ENCODE results near the gene ZNF346.
A peak's percentile ranks its signal among the peaks of the same experiment; 100 is the strongest.
"Not testable (repeated sequence)": the region's sequence is repeated elsewhere in the genome, so short reads cannot be mapped to it uniquely, and the experiment has no call there.

ZNF346 gene

DNA sequence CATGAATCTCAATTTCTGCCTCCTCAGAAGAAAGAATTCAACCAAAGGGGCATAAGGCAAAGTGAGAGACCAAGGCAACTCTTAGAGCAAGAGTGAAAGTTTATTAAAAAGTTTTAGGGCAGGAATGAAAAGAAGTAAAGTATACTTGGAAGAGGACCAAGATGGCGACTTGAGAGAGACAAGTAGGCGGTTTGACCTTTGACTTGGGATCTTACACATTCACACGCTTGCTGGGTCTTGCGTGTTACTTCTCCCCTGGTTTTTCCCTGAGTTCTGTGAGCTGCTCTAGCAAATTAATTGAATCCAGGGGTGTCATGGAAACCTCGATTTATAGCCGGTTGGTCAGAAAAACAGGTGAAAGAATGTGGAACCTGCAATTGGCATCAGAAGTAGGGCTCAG, 7.0 kb downstream of the ZNF346 start:
- Histone ChIP-seq H3K9me3 (peaks cover 26% of the 10 kb centered on the region), H3K4me3 (no peak overlapping the region), H3K4me1 (peaks cover 10% of the 10 kb centered on the region), H3K4me2 (no peak overlapping the region), H3K9ac (no peak overlapping the region), H4K20me1 (peaks cover 10% of the 10 kb centered on the region), H3K27me3 (no peaks in the 10 kb centered on the region), H3K27ac (no peak overlapping the region), H3K36me3 (peaks cover 85% of the 10 kb centered on the region)
- no peak for TF ChIP-seq Cebpa-rat (IDR thresholded peaks at IDR 0.05)

GRCh38 chr5:177035976-177036375, 13.5 kb downstream of the ZNF346 start:
- Histone ChIP-seq H3K9me3 (peaks cover 5% of the 10 kb centered on the region), H4K20me1 (peaks cover 58% of the 10 kb centered on the region), H3K4me3 (no peak overlapping the region), H3K4me1 (peaks cover 35% of the 10 kb centered on the region), H3K27me3 (no peaks in the 10 kb centered on the region), H3K4me2 (peak overlapping the region; percentile 61), H3K36me3 (peaks cover 63% of the 10 kb centered on the region), H3K27ac (no peak overlapping the region), H3K9ac (no peak overlapping the region)
- TF ChIP-seq Cebpa-rat (IDR thresholded peaks at IDR 0.05), result no peak

DNA sequence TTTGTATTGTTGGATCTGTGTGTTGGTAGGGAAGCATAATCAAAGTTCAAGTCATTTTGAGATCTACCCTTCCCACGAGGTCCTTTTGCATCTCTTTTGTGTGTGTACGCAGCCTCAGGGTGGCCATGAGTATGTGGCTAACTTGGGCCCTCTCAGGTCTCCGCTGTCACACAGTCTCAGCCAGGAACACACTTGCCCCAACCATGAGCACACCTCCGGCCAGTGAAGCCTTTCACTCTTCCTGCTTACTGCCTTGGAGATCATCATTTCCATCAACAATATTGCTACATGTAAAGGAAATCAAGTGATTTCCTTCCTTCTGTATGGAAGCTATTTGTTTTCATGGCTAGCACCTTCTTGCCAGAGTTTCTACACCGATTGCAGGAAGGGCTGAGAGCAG, 13.9 kb downstream of the ZNF346 start:
- Histone ChIP-seq H3K9ac (no peak overlapping the region), H3K4me2 (peak overlapping the region; percentile 61), H3K36me3 (peaks cover 63% of the 10 kb centered on the region), H3K27me3 (no peaks in the 10 kb centered on the region), H3K9me3 (peaks cover under 1% of the 10 kb centered on the region), H3K27ac (no peak overlapping the region), H3K4me3 (no peak overlapping the region), H3K4me1 (peaks cover 35% of the 10 kb centered on the region), H4K20me1 (peaks cover 63% of the 10 kb centered on the region)
- no peak for TF ChIP-seq Cebpa-rat (IDR thresholded peaks at IDR 0.05)

- Histone ChIP-seq H3K27me3 (no peaks in the 10 kb centered on the region), H3K4me2 (peak overlapping the region; percentile 61; the same call in 1 of the 2 replicates), H3K9ac (no peak overlapping the region), H3K4me3 (no peak overlapping the region), H3K4me1 (peaks cover 35% of the 10 kb centered on the region), H4K20me1 (peaks cover 64% of the 10 kb centered on the region), H3K27ac (no peak overlapping the region), H3K9me3 (no peaks in the 10 kb centered on the region; the same call in 1 of the 2 replicates), H3K36me3 (peaks cover 63% of the 10 kb centered on the region)
- no peak for TF ChIP-seq Cebpa-rat (IDR thresholded peaks at IDR 0.05)
Measured at GRCh38 chr5:177036921-177037320, 14.4 kb downstream of the ZNF346 start.

GRCh38 chr5:177040814-177041420, 18.4 kb downstream of the ZNF346 start:
- peaks cover 53% of the 10 kb centered on the region for H4K20me1 ChIP-seq
- H3K4me1 ChIP-seq, result peaks cover 31% of the 10 kb centered on the region
- H3K36me3 ChIP-seq, result peaks cover 70% of the 10 kb centered on the region
- no peak overlapping the region for H3K9ac ChIP-seq
- no peak overlapping the region for H3K4me3 ChIP-seq
- TF ChIP-seq Cebpa-rat (IDR thresholded peaks at IDR 0.05), result no peak
- no peak overlapping the region for H3K27ac ChIP-seq
- no peaks in the 10 kb centered on the region for H3K27me3 ChIP-seq
- no peaks in the 10 kb centered on the region for H3K9me3 ChIP-seq
- H3K4me2 ChIP-seq, result no peak overlapping the region

- no peak overlapping the region for H3K4me3 ChIP-seq
- H3K27me3 ChIP-seq, result no peaks in the 10 kb centered on the region
- H3K4me2 ChIP-seq, result no peak overlapping the region
- no peaks in the 10 kb centered on the region for H3K9me3 ChIP-seq
- peaks cover 22% of the 10 kb centered on the region for H3K4me1 ChIP-seq
- peaks cover 74% of the 10 kb centered on the region for H3K36me3 ChIP-seq
- H4K20me1 ChIP-seq, result peaks cover 43% of the 10 kb centered on the region
- H3K27ac ChIP-seq, result no peak overlapping the region
- TF ChIP-seq Cebpa-rat (IDR thresholded peaks at IDR 0.05), result no peak
- no peak overlapping the region for H3K9ac ChIP-seq
Measured at GRCh38 chr5:177041936-177042335, 19.4 kb downstream of the ZNF346 start.

GRCh38 chr5:177043114-177043513, 20.6 kb downstream of the ZNF346 start:
- no peak for TF ChIP-seq Cebpa-rat (IDR thresholded peaks at IDR 0.05)
- H3K27me3 ChIP-seq, result no peaks in the 10 kb centered on the region

GRCh38 chr5:177043958-177044357, 21.5 kb downstream of the ZNF346 start:
- no peak for TF ChIP-seq Cebpa-rat (IDR thresholded peaks at IDR 0.05)
- H3K27me3 ChIP-seq, result no peaks in the 10 kb centered on the region
- H3K9me3 ChIP-seq, result no peaks in the 10 kb centered on the region
- no peak overlapping the region for H3K9ac ChIP-seq
- no peak overlapping the region for H3K27ac ChIP-seq
- peaks cover 8% of the 10 kb centered on the region for H3K4me1 ChIP-seq
- H3K4me3 ChIP-seq, result no peak overlapping the region
- peaks cover 23% of the 10 kb centered on the region for H4K20me1 ChIP-seq
- H3K36me3 ChIP-seq, result peaks cover 93% of the 10 kb centered on the region
- no peak overlapping the region for H3K4me2 ChIP-seq

More at GRCh38 chr5:177043114-177043513, 20.6 kb downstream of the ZNF346 start:
- Histone ChIP-seq H3K36me3 (peaks cover 86% of the 10 kb centered on the region), H3K9me3 (no peaks in the 10 kb centered on the region), H3K27ac (no peak overlapping the region), H3K4me3 (no peak overlapping the region), H3K4me2 (no peak overlapping the region), H3K9ac (no peak overlapping the region), H4K20me1 (peaks cover 31% of the 10 kb centered on the region), H3K4me1 (peaks cover 16% of the 10 kb centered on the region)

DNA sequence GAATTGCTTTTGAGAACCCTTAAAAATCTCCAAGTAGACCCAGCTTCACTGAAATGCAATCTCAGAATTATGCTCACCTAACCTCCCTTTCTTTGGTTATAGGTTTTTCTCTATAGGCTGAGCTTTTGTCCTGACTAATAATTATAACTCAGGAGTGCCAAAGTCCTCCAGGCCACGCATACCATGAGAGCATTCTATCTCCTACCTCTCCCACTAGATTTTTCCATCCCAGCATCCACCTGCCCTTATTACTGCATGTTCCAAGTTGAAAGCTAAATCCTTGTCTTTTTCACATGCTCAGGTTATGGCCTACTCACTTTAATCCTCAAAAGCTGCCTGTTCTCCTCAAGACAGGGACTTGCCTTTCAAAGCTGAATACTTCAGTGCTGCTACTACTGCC, 22.1 kb downstream of the ZNF346 start:
- TF ChIP-seq Cebpa-rat (IDR thresholded peaks at IDR 0.05), result no peak
- Histone ChIP-seq H3K9ac (no peak overlapping the region), H3K36me3 (peaks cover 93% of the 10 kb centered on the region), H3K9me3 (no peaks in the 10 kb centered on the region), H3K4me3 (no peak overlapping the region), H3K4me1 (peaks cover 5% of the 10 kb centered on the region; the same call in 1 of the 2 replicates), H4K20me1 (peaks cover 16% of the 10 kb centered on the region), H3K27me3 (no peaks in the 10 kb centered on the region), H3K4me2 (no peak overlapping the region), H3K27ac (no peak overlapping the region)

GRCh38 chr5:177045631-177046030, 23.1 kb downstream of the ZNF346 start:
- Histone ChIP-seq H3K4me3 (no peak overlapping the region), H4K20me1 (peaks cover 10% of the 10 kb centered on the region; the same call in 1 of the 2 replicates), H3K27me3 (no peaks in the 10 kb centered on the region), H3K36me3 (peaks cover 94% of the 10 kb centered on the region), H3K4me1 (peaks cover 5% of the 10 kb centered on the region; the same call in 1 of the 2 replicates), H3K9me3 (no peaks in the 10 kb centered on the region), H3K9ac (no peak overlapping the region), H3K4me2 (no peak overlapping the region), H3K27ac (no peak overlapping the region)
- no peak for TF ChIP-seq Cebpa-rat (IDR thresholded peaks at IDR 0.05)

DNA sequence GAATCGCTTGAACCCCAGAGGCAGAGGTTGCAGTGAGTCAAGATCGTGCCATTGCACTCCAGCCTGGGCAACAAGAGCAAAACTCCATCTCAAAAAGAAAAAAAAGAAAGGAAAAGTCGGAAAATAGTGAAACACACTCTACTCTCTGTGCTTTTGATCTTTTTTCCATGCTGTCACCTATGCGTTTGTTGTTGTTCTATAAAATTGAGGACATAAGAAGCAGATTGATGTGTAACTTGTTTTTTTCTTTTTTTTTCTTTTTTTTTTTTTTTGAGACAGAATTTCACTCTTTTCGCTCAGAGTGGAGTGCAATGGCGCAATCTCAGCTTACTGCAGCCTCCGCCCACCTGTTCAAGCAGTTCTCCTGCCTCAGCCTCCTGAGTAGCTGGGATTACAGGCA, 26.0 kb downstream of the ZNF346 start:
- H4K20me1 ChIP-seq, H3K4me3 ChIP-seq, H3K9me3 ChIP-seq, H3K4me1 ChIP-seq, H3K27ac ChIP-seq, H3K9ac ChIP-seq, H3K4me2 ChIP-seq, H3K27me3 ChIP-seq: not testable (repeated sequence)
- H3K36me3 ChIP-seq, result peaks cover 94% of the 10 kb centered on the region
